Panc1 (cell line): ENCODE measurements around the gene COL6A5.

Experiments
- POLR2AphosphoS5 ChIP-seq: IDR thresholded peaks from 2 replicates; pipeline ENCODE4 v1.6.1; 2012; ENCODE audit warnings: mild to moderate bottlenecking, low read depth, low read length, moderate library complexity
- SIN3A ChIP-seq: IDR thresholded peaks from 2 replicates; pipeline ENCODE4 v1.6.1; 2012; ENCODE audit warnings: low read depth, mild to moderate bottlenecking, low read length, moderate library complexity, borderline replicate concordance; ENCODE audit not compliant: insufficient read depth
- TF ChIP-seq, protein P1 (sequence below): fragments of 450-650 bp; IDR thresholded peaks from 2 replicates; pipeline ENCODE4 v1.5.1; 2017; ENCODE audit warnings: mild to moderate bottlenecking

DNA sequence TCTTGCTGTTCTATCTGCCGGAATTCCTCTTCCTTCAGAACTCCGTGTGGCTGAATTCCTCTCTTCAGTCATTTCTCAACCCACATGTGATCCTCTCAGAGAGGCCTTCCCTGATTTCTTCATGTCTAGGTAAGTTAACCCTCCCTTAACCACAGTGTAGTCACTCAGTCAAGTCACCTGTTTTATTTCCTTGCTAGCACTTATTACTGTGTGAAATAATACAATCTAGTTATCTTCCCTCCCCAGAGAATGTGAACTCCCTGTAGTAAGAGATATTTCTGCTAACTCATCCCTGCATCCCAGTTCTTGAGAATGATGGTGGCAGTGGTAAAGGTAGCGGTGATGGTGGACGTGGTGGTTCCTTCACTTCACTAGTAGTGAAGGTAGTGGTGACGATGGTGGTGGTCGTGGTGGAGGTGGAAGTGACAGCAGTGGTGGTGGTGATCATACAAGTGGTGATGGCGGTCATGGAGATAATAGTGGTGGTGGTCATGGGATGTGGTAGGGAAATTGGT, 33.3 kb downstream of the COL6A5 start:
- TF ChIP-seq SIN3A (no peak), POLR2AphosphoS5 (no peak)
- TF ChIP-seq, protein P1, sequence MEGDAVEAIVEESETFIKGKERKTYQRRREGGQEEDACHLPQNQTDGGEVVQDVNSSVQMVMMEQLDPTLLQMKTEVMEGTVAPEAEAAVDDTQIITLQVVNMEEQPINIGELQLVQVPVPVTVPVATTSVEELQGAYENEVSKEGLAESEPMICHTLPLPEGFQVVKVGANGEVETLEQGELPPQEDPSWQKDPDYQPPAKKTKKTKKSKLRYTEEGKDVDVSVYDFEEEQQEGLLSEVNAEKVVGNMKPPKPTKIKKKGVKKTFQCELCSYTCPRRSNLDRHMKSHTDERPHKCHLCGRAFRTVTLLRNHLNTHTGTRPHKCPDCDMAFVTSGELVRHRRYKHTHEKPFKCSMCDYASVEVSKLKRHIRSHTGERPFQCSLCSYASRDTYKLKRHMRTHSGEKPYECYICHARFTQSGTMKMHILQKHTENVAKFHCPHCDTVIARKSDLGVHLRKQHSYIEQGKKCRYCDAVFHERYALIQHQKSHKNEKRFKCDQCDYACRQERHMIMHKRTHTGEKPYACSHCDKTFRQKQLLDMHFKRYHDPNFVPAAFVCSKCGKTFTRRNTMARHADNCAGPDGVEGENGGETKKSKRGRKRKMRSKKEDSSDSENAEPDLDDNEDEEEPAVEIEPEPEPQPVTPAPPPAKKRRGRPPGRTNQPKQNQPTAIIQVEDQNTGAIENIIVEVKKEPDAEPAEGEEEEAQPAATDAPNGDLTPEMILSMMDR, result no peak
